Measurements from ENCODE around the gene MYMX. TPM values are rescaled to one million over a fixed set of nuclear protein-coding genes. Genes with fewer than 3 reads are reported as not detected.

MYMX gene
- total and polyA plus RNA-seq, 2 of the 4 experiments (the other 2 are of a cell fraction): not detected

GRCh38 chr6:44198684-44199083 is 18.0 kb upstream of the MYMX start:
- no peak overlapping the region for H2AK5ac ChIP-seq (ENCODE audit: low read depth, low read length)
- H3K27me3 ChIP-seq (ENCODE audit: control insufficient read depth, insufficient read depth, low read length): peaks cover 20% of the 10 kb centered on the region
- no peak overlapping the region for H4K91ac ChIP-seq (ENCODE audit: insufficient read depth, low read depth, low read length)
- H4K20me1 ChIP-seq (ENCODE audit: insufficient read depth, low read length): no peaks in the 10 kb centered on the region
- no peak overlapping the region for H4K8ac ChIP-seq (ENCODE audit: low read depth in 2 of 2, low read length in 2 of 2)
- dilution Hi-C loops (cut with HindIII; ENCODE audit: low sequenced_read_pairs, unreplicated experiment): no loop called here
- POLR2A ChIA-PET (ENCODE audit: unreplicated experiment): no interaction called here
- H3K4ac ChIP-seq (ENCODE audit: low read depth, low read length): no peak overlapping the region
- WGBS, 2 experiments (ENCODE audit: extremely low coverage in 2 of 2, insufficient read length in 1 of 2): no CpG with 5 or more reads among the region's 3 CpGs
- TF ChIP-seq MAFK (IDR thresholded peaks at IDR 0.05; ENCODE audit: low read depth, low read length) (no peak), NFE2L2 (IDR thresholded peaks at IDR 0.05; ENCODE audit: low read depth, low read length) (no peak), CHD1 (IDR thresholded peaks at IDR 0.05; ENCODE audit: low read depth, low read length) (no peak), MXI1 (IDR thresholded peaks at IDR 0.05; ENCODE audit: borderline replicate concordance, low read depth, low read length) (no peak), POLR2A (IDR thresholded peaks at IDR 0.05; ENCODE audit: low read depth, low read length) (no peak), USF2 (IDR thresholded peaks at IDR 0.05; ENCODE audit: low read depth, low read length) (no peak), RAD21 (IDR thresholded peaks at IDR 0.05; ENCODE audit: low read length) (no peak)
- H3K56ac ChIP-seq (ENCODE audit: extremely low read depth, insufficient read depth, low read length): no peak overlapping the region
- H3K14ac ChIP-seq (replicated peaks; ENCODE audit: low read depth, low read length): no peak overlapping the region
- H2BK20ac ChIP-seq (ENCODE audit: low read depth, low read length): no peak overlapping the region
- no peak overlapping the region for H3K9ac ChIP-seq (ENCODE audit: low read depth, low read length)
- in situ Hi-C loops (cut with MboI; ENCODE audit: low sequenced_read_pairs): no loop called here
- H2BK15ac ChIP-seq (ENCODE audit: low read depth, low read length): no peak overlapping the region
- CTCF ChIA-PET: no interaction called here
- H3K9me3 ChIP-seq (ENCODE audit: control insufficient read depth, insufficient read depth, low read length): no peaks in the 10 kb centered on the region
- no peak overlapping the region for H3K27ac ChIP-seq (ENCODE audit: insufficient read depth, low read length)
- H3K36me3 ChIP-seq (ENCODE audit: control insufficient read depth, insufficient read depth, low read length): no peaks in the 10 kb centered on the region
- no peaks in the 10 kb centered on the region for H3K4me1 ChIP-seq (ENCODE audit: control insufficient read depth, insufficient read depth, low read length)
- no peak overlapping the region for H3K18ac ChIP-seq (ENCODE audit: low read depth, low read length)
- no peak for ATAC-seq (ENCODE audit: low read depth)
- H2AK9ac ChIP-seq (replicated peaks; ENCODE audit: low read depth, low read length, poor library complexity): no peak overlapping the region
- no peak overlapping the region for H4K5ac ChIP-seq (ENCODE audit: low read depth, low read length)
- H2BK120ac ChIP-seq (ENCODE audit: low read depth, low read length): no peak overlapping the region
- no peak for DNase-seq
- H3K79me1 ChIP-seq (ENCODE audit: low read depth in 1 of 2, low read length in 2 of 2): no peaks in the 10 kb centered on the region
- H3K9me1 ChIP-seq (ENCODE audit: insufficient read depth, low read length): no peaks in the 10 kb centered on the region
- no peak overlapping the region for H3K4me2 ChIP-seq (ENCODE audit: low read depth, low read length)
- no peak overlapping the region for H3K4me3 ChIP-seq (ENCODE audit: insufficient read depth, low read depth, low read length)
- intact Hi-C loops (cut with micrococcal nuclease): no loop called here
- no peak overlapping the region for H2BK5ac ChIP-seq (ENCODE audit: low read depth, low read length, poor library complexity, severe bottlenecking)
- H2AFZ ChIP-seq (replicated peaks; ENCODE audit: low read length, poor library complexity): no peak overlapping the region
- BruUV-seq (replicated peaks): no TSS peak
- no peak overlapping the region for H3K23ac ChIP-seq (ENCODE audit: low read depth, low read length)

Data from IMR-90 (cell line).